Transverse colon (tissue), 4 donors: ENCODE measurements around the gene ASXL1. TPM values are rescaled to one million over a fixed set of nuclear protein-coding genes. Genes with fewer than 3 reads are reported as not detected.

Experiments used
- DNase-seq: peaks from one replicate; pipeline ENCODE4 v3.0.0-alpha.2; 2019
- H3K27ac ChIP-seq, 4 donors: fragments of 200-600 bp; sonication (generic); 2 replicates each; pipeline ENCODE4 v1.5.1; 2016 to 2018; ENCODE audit warnings: inconsistent platforms in 4 of 4
- H3K27me3 ChIP-seq: fragments of 200-600 bp; sonication (generic); 2 replicates; pipeline ENCODE4 v1.5.1; 2017; ENCODE audit warnings: inconsistent platforms
- H3K36me3 ChIP-seq, 4 donors: fragments of 200-600 bp; sonication (generic); 2 replicates each; pipeline ENCODE4 v1.5.1; 2017 to 2019; ENCODE audit warnings: inconsistent platforms in 4 of 4
- H3K4me1 ChIP-seq, 4 donors: fragments of 200-600 bp; sonication (generic); 2 replicates each; pipeline ENCODE4 v1.5.1; 2017 to 2020; ENCODE audit warnings: inconsistent platforms in 4 of 4
- H3K4me3 ChIP-seq, 4 donors: fragments of 200-600 bp; sonication (generic); 1 replicate in 1 of 4; 2 replicates in 3 of 4; pipeline versions ENCODE4 v1.5.1 to v1.6.1; 2017 to 2019; ENCODE audit warnings: inconsistent platforms in 4 of 4
- H3K9me3 ChIP-seq, 2 donors: fragments of 200-600 bp; sonication (generic); 2 replicates each; pipeline ENCODE4 v1.5.1; 2017 to 2019; ENCODE audit warnings: inconsistent platforms in 2 of 2
- CTCF ChIP-seq, 5 experiments: fragments of 200-600 bp in 3 of 5; fragments of 450-650 bp in 2 of 5; sonication (generic) in 3 of 5; IDR thresholded peaks; 1 replicate in 2 of 5; 2 replicates in 3 of 5; pipeline ENCODE4 v1.5.1; 2016 to 2017; ENCODE audit warnings: antibody characterized with exemption in 5 of 5, inconsistent platforms in 3 of 5, mild to moderate bottlenecking in 2 of 5, moderate library complexity in 1 of 5
- EP300 ChIP-seq: sonication (generic); formaldehyde crosslinking; IDR thresholded peaks from one replicate; pipeline ENCODE4 v1.6.1; 2017; ENCODE audit warnings: antibody characterized with exemption, low read depth
- POLR2A ChIP-seq: fragments of 450-650 bp; IDR thresholded peaks from one replicate; pipeline ENCODE4 v1.6.1; 2016; ENCODE audit warnings: antibody characterized with exemption, mild to moderate bottlenecking, moderate library complexity
- POLR2AphosphoS5 ChIP-seq, 3 donors: sonication (generic); formaldehyde crosslinking; IDR thresholded peaks; one replicate each; pipeline ENCODE4 v1.6.1; 2016; ENCODE audit warnings: antibody characterized with exemption in 3 of 3
- WGBS, 2 donors: methylation state at CpG; one replicate each; pipeline ENCODE4 v1.1.5; 2018; ENCODE audit warnings: low coverage in 1 of 2; 5-methylcytosine and 5-hydroxymethylcytosine counted together
- in situ Hi-C, 4 donors: fragments of 200-750 bp; cut with MboI; loops; one replicate each; pipeline versions ENCODE4 v1.15.0 to v1.15.1; 2017; ENCODE audit warnings: low sequenced_read_pairs in 3 of 4, low pct_ligation_motif_present in 1 of 4, low pct_unique_long_range_greater_than_20kb in 1 of 4
- intact Hi-C: fragments of 100-400 bp; cut with DNase I; formaldehyde crosslinking; loops from one replicate; pipeline ENCODE4 v1.15.1; 2023; ENCODE audit warnings: low total_unique reads
- total RNA-seq, 4 donors: library from RNA; depleted of rRNA; stranded (reverse); fragments of >200 nt; gene quantifications; one replicate each; pipeline ENCODE4 v1.1.0, GENCODE V29; 2016

The ASXL1 gene
- total RNA-seq, 4 donors from 2014 or later: 39.6 to 293 (median 92.8) TPM

DNA sequence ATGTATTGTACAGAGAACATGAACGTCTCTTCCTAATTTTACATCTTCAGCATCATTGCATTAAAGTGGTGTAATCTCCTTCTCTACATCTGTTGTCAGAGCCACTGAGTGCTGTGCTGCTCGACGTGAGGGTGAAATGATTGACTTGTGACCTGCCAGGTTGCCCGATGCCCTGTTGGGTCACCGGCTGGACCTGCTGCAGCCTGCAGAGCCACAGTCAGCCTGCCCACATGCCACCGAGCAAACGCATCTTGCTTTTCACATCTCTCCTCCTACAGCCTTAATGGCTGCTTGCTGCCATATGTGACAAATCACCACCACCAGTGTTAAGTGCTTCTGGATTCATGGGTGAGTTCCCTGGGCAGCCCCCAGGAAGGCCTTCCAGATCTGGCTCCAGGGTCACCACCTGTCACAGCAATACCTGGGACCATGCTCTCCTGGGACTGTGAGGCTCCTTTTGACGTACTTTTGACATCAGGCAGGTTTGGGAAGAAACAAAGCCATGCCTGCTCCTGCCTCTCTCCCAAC, 80.3 kb downstream of the ASXL1 start:
- H3K4me1 ChIP-seq: no peaks in the 10 kb centered on the region
- intact Hi-C loops (no loop called here), in situ Hi-C loops (no loop called here)
- TF ChIP-seq POLR2AphosphoS5 (IDR thresholded peaks at IDR 0.05): no peak
- TF ChIP-seq EP300: no peak
- no peak for TF ChIP-seq POLR2A
- no peak for TF ChIP-seq CTCF (IDR thresholded peaks at IDR 0.05)
- no peak for DNase-seq
- WGBS, 2 donors: 83 to 93% methylated on average over 8 of the region's 8 CpGs
- no peak overlapping the region for H3K4me3 ChIP-seq
- peaks cover 0 to 50% (median 25%) of the 10 kb centered on the region in 4 donors for H3K36me3 ChIP-seq
- no peaks in the 10 kb centered on the region for H3K27me3 ChIP-seq
- H3K9me3 ChIP-seq: no peaks in the 10 kb centered on the region
- H3K27ac ChIP-seq: no peak overlapping the region

DNA sequence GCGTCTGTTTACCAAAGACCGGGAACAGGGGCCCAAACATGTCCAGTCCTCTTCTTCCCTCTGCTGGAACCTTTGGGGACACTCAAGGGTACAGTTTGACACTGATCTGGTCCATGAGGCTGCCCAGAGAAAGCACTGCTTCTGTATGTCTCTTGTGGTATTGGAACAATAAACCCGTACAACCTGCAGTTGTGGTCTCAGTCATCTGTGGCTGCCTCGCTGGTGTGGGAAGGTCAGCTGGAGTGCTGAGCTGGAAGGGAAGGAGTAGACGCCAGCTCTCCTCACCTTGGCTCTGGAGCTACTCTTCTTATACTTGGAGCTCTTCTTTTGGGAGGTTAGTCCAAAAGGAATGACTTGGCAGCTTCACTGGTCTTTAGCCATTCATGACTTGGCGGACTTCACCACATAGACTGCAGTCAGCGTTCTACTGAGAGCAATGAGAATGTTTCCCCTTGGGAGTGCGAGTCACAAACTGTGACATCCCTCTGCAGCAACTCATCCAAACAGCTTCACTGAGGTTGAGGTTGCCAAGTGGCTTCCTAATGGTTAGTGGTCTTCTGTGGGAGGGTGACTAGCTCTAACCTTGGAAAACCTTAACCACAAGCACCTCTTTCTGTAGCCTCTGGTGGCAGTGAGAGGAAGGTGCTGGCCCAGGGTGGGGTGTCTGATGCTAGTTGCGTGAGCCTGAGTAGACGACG, 81.2 kb downstream of the ASXL1 start:
- Histone ChIP-seq H3K36me3 (peaks cover 0 to 43% (median 21%) of the 10 kb centered on the region in 4 donors), H3K9me3 (no peaks in the 10 kb centered on the region), H3K4me1 (no peaks in the 10 kb centered on the region), H3K27ac (no peak overlapping the region), H3K27me3 (no peaks in the 10 kb centered on the region), H3K4me3 (no peak overlapping the region)
- 85 to 87% methylated on average over 5 to 11 of the region's 11 CpGs for WGBS, 2 donors
- peak; percentile 5 for DNase-seq
- no peak for TF ChIP-seq CTCF (IDR thresholded peaks at IDR 0.05)
- no peak for TF ChIP-seq EP300
- TF ChIP-seq POLR2A: no peak
- no peak for TF ChIP-seq POLR2AphosphoS5 (IDR thresholded peaks at IDR 0.05)
- intact Hi-C loops: no loop called here
- in situ Hi-C loops: no loop called here

DNA sequence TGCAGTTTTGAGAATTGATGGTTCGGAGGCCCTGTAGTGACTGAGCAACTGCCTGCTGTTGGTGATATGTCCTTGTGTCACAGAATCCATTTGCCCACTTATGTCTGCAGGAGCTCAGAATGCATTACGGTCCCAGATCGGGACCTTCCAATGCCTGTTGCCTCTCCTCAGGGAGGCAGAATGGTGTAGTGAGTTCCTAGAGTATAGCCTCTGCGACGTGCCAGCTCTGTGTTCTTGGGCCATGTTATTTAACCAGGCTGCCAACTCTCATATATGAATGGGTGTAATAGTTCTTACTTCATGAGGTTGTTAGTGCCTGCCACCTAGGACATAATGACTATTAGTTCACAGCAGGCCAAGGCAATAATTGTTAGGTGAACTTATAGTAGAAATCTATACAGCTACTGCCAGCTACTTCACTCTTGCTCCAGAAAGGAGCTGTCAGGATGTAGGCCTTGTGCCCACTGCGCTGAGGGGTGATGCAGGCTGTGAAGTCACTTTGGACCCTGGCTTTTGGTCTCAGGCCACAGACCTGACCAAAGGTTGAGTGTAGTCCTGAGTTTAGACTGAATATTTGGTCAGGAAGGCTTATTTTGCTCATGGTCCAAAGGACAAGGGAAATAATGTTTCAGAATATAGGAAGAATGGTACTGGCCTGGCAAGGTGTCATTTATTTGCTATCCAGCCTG, 82.1 kb downstream of the ASXL1 start:
- in situ Hi-C loops (no loop called here), intact Hi-C loops (loop anchor here (5.0 kb wide), 1 partner anchor 63 kb away; no protein-coding TSS in a partner anchor)
- H3K4me3 ChIP-seq: no peak overlapping the region
- H3K36me3 ChIP-seq: peaks cover 0 to 33% (median 14%) of the 10 kb centered on the region in 4 donors
- WGBS, 2 donors: 83% methylated on average over 6 of the region's 6 CpGs; no CpG with 5 or more reads in 1 of the 2 donors
- TF ChIP-seq CTCF (IDR thresholded peaks at IDR 0.05) (no peak), EP300 (no peak), POLR2AphosphoS5 (IDR thresholded peaks at IDR 0.05) (no peak), POLR2A (no peak)
- no peak overlapping the region for H3K27ac ChIP-seq
- no peaks in the 10 kb centered on the region for H3K9me3 ChIP-seq
- DNase-seq: peak; percentile 3
- no peaks in the 10 kb centered on the region for H3K4me1 ChIP-seq
- H3K27me3 ChIP-seq: no peaks in the 10 kb centered on the region

- Histone ChIP-seq H3K36me3 (peaks cover 0 to 28% (median 10%) of the 10 kb centered on the region in 4 donors), H3K9me3 (no peaks in the 10 kb centered on the region), H3K27me3 (no peaks in the 10 kb centered on the region), H3K4me3 (no peak overlapping the region), H3K27ac (no peak overlapping the region), H3K4me1 (no peaks in the 10 kb centered on the region)
- no peak for TF ChIP-seq POLR2A
- no peak for TF ChIP-seq CTCF (IDR thresholded peaks at IDR 0.05)
- intact Hi-C loops (loop anchor here (5.0 kb wide), 1 partner anchor 63 kb away; no protein-coding TSS in a partner anchor), in situ Hi-C loops (no loop called here)
- WGBS, 2 donors: 87 to 96% methylated on average over 3 to 4 of the region's 4 CpGs
- no peak for DNase-seq
These were observed 82.6 kb downstream of the ASXL1 start for GRCh38 chr20:32440758-32441078.
